IgD-negative memory B cell (primary cell): ENCODE results near the gene LRBA. TPM values are rescaled to one million over a fixed set of nuclear protein-coding genes. Genes with fewer than 3 reads are reported as not detected.
"Not testable (repeated sequence)": the region's sequence is repeated elsewhere in the genome, so short reads cannot be mapped to it uniquely, and the experiment has no call there.

Experiments
- H3K27ac Mint-ChIP-seq, 3 donors: one replicate each; pipeline ENCODE4 v1.8.0; 2020 to 2022; ENCODE audit warnings: mild to moderate bottlenecking in 3 of 3, mixed read lengths in 3 of 3, moderate library complexity in 1 of 3
- H3K27me3 Mint-ChIP-seq: one replicate; pipeline ENCODE4 v1.8.0; 2021; ENCODE audit warnings: mixed read lengths
- H3K36me3 Mint-ChIP-seq: one replicate; pipeline ENCODE4 v1.8.0; 2020; ENCODE audit warnings: mild to moderate bottlenecking, mixed read lengths
- H3K4me1 Mint-ChIP-seq, 3 donors: one replicate each; pipeline ENCODE4 v1.8.0; 2020 to 2022; ENCODE audit warnings: mixed read lengths in 3 of 3, mild to moderate bottlenecking in 1 of 3
- H3K4me3 Mint-ChIP-seq, 4 donors: one replicate each; pipeline ENCODE4 v1.8.0; 2020 to 2022; ENCODE audit warnings: mild to moderate bottlenecking in 4 of 4, mixed read lengths in 4 of 4, moderate library complexity in 3 of 4
- H3K9me3 Mint-ChIP-seq, 3 donors: one replicate each; pipeline ENCODE4 v1.8.0; 2020 to 2021; ENCODE audit warnings: mixed read lengths in 3 of 3, mild to moderate bottlenecking in 1 of 3
- polyA plus RNA-seq: library from polyadenylated mRNA; unstranded; fragments of 300-500 nt; fragmentation: Illumina TruSeq; gene quantifications from one replicate; pipeline ENCODE4 v1.2.3, GENCODE V29; 2021

Gene LRBA
- polyA plus RNA-seq, 1 donor from 2014 or later, result 15.3 TPM

DNA sequence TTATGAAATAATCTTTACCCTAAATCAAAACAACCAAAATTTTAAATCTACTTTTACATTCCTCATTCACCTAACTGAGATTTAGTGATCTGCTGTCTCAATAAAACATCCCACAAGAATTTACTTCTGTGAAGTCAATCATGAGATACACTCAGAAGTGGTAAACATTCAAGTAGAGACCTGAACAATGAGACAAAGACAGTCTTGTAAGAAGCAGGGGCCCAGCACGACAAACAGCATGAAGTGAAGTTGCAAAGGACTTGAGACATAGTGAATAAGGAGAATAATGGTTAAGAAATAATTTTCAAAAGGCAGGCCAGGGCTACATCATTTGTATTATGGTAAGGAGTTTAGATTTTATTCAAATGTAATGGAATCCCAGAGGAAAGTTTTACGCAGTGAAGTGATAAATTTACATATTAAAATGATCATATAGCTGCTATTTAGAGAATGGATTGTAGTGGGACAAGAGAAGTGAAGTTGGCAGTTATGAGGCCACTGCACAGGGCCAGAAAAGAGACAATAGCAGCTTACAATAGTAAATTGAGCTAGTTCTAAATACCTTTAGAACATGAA, 331.2 kb downstream of the LRBA start:
- Mint-ChIP-seq H3K9me3 (no peaks in the 10 kb centered on the region), H3K4me1 (peaks cover 5 to 13% (median 11%) of the 10 kb centered on the region in 3 donors), H3K36me3 (peaks cover 10% of the 10 kb centered on the region), H3K27ac (no peak overlapping the region), H3K4me3 (no peak overlapping the region), H3K27me3 (no peaks in the 10 kb centered on the region)

DNA sequence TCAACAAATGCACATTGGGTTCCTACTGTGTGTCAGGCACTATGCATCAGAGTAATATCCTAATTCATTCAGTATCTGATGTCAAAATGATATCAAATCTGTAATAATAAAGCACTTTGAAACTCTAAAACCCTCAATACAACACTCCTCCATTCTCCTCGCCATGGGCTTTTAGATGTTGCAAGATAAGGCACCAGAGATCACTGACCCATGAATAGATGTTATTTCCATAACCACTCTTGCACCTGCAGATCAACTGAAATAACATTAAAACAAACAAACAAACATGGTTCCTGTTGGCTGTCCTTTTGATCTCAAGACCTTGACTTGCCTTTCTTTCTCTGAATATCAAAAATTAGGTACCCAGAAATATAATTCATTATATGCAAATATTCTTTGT, 333.0 kb downstream of the LRBA start:
- Mint-ChIP-seq H3K36me3 (peaks cover 6% of the 10 kb centered on the region), H3K9me3 (no peaks in the 10 kb centered on the region), H3K4me3 (no peak overlapping the region), H3K4me1 (peaks cover 5 to 11% (median 10%) of the 10 kb centered on the region in 3 donors), H3K27me3 (no peaks in the 10 kb centered on the region), H3K27ac (no peak overlapping the region)

DNA sequence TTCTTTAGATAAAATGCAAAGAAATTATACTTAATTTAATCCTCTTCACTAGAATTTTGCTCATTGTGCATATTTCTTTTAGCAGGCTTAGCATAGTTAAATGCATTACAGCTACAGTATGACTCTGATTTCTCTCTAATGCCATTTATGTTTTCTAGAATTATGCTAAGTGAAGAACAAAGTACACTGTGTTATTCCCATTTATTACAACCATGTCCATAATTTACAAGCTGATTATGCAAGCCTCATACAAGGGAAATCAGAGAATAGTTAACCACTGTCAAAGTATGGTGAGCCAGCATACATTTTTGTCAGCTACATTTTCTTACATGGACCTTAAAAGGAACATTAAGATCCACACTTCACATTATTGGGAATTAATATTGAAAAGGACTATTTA, 334.0 kb downstream of the LRBA start:
- H3K4me3 Mint-ChIP-seq, result no peak overlapping the region
- H3K9me3 Mint-ChIP-seq, result no peaks in the 10 kb centered on the region
- H3K27ac Mint-ChIP-seq, result no peak overlapping the region
- peaks cover 4% of the 10 kb centered on the region for H3K36me3 Mint-ChIP-seq
- H3K4me1 Mint-ChIP-seq, result peaks cover 5 to 15% (median 10%) of the 10 kb centered on the region in 3 donors
- no peaks in the 10 kb centered on the region for H3K27me3 Mint-ChIP-seq

DNA sequence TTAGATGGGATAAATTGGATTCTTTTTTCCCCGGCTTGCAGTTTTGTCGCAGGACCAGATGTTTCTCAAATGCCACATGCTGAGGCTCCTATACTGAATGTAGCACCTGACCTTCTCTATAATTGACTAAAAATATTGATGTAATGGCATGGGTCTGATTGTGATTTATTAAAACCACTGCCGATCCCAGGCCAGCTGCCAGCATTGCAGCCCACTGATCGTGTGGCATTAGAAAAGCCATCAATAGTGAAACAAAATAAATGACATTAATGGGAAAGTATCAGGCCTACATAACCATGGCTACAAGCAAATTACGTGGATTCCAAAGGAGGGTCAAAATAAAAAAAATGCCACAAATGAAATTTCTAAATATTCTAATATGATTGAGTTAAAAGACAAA, 334.4 kb downstream of the LRBA start:
- H3K4me3 Mint-ChIP-seq, result no peak overlapping the region
- no peaks in the 10 kb centered on the region for H3K27me3 Mint-ChIP-seq
- peaks cover 5 to 15% (median 10%) of the 10 kb centered on the region in 3 donors for H3K4me1 Mint-ChIP-seq
- no peaks in the 10 kb centered on the region for H3K9me3 Mint-ChIP-seq
- peaks cover 4% of the 10 kb centered on the region for H3K36me3 Mint-ChIP-seq
- H3K27ac Mint-ChIP-seq, result no peak overlapping the region

DNA sequence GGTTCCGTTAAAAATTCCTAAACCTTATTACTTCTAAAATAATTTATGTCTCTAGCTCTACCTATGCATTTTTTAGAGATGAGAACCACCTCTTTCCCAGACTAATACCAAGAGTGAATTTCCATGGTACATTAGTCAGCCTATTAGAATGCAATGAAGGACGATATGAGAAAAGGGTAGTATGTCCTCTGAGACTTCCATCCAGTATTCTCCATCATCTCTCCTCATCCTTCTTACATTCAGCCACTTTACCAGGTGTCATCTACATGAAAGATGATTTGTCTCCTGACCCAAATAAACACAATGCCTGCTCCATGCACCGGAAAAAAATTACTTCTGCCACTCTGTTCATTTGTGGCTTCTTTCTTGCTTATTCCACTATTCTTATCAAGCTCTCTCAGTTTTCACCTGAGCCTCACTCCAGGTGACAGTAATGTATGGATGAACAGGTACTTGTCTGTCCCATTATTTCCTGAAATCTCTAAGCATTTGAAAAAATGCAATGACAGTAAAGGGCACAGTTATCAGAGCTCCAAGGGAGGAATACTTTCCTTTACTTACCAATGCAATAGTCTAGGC, 335.2 kb downstream of the LRBA start:
- no peaks in the 10 kb centered on the region for H3K9me3 Mint-ChIP-seq

DNA sequence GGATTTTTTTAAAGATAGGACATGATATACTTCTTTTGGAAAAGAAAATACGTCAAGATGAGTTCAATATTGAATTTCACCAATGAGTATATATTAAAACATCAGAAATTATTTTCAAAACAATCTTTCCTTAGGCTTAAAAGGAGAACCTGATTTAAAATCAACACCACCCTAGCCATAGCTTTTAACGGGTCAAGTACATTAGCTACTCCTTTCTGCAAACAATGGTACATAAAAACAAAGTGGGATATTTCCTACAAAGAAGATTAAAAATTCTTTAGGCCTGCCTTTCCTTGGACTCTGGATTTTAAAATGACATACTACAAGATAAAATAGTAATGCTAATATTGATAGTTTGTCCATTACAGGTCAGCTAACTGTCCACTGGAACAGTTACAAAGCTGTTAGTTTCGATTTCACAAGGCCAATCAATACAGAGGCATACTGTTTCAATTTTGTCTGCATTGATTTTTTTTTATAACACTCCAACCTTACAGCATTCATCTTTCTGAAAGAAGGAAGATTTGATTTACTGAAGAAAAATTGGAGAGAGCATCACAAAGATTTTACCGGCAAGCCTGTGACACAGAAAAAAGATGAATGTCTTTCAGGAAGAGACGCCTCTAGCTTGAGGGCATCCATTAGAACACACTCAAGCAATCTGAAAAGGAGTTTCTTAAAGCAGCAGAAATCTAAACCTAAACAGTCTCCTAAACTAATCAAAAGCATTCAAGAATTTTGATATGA, 335.9 kb downstream of the LRBA start:
- Mint-ChIP-seq H3K4me3 (no peak overlapping the region), H3K27me3 (no peaks in the 10 kb centered on the region), H3K27ac (no peak overlapping the region), H3K4me1 (peaks cover 5 to 15% (median 8%) of the 10 kb centered on the region in 3 donors), H3K9me3 (no peaks in the 10 kb centered on the region), H3K36me3 (peaks cover 5% of the 10 kb centered on the region)

More for the DNA sequence above, 335.2 kb downstream of the LRBA start:
- Mint-ChIP-seq H3K36me3 (peaks cover 4% of the 10 kb centered on the region), H3K4me3 (no peak overlapping the region), H3K27me3 (no peaks in the 10 kb centered on the region), H3K27ac (no peak overlapping the region), H3K4me1 (peaks cover 5 to 15% (median 10%) of the 10 kb centered on the region in 3 donors)

DNA sequence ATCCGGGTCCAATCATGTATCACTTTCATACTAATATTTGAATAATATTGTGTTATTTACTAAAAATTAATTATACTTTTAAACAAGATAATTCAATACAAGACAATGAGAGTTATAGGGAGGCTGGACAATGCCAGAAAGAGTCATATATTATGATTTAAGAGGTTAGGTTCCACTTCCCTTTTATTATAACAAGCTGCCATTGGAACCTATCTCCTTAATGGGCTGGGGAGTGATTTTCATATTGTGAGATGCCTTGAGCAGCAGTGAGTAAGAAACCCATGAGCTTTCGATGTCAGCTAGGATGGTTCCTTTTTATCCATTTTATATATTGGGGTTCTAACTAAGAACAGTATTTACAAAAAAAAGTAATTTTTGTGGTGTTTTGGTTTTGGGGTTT, 341.3 kb downstream of the LRBA start:
- H3K4me3 Mint-ChIP-seq, result no peak overlapping the region
- H3K27ac Mint-ChIP-seq, result no peak overlapping the region
- H3K4me1 Mint-ChIP-seq, result peaks cover 0 to 12% (median 0%) of the 10 kb centered on the region in 3 donors
- no peaks in the 10 kb centered on the region for H3K9me3 Mint-ChIP-seq
- H3K36me3 Mint-ChIP-seq, result peaks cover 12% of the 10 kb centered on the region
- no peaks in the 10 kb centered on the region for H3K27me3 Mint-ChIP-seq

DNA sequence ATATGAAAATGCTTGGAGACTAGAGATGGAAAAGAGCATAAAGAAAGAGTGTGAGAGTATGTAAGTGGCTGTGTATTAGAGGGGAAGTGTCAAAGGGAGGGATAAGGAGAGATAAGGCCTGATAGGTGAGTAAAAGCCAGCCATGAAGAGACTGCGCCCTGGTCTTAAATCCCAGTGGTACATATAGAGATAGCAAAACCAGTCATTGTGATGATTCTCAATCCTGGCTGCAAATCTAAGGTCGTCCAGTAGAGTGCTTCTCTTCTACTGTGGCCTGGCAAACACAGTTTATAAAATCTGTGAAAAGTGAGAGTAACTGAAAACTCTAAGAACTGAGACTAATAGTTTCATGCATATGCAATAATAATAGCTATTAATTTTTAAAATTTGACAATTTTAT, 346.3 kb downstream of the LRBA start:
- Mint-ChIP-seq H3K27me3 (no peaks in the 10 kb centered on the region), H3K27ac (no peak overlapping the region), H3K4me3 (no peak overlapping the region), H3K4me1 (peaks cover 0 to 5% (median 0%) of the 10 kb centered on the region in 3 donors), H3K9me3 (no peaks in the 10 kb centered on the region), H3K36me3 (peaks cover 11% of the 10 kb centered on the region)

DNA sequence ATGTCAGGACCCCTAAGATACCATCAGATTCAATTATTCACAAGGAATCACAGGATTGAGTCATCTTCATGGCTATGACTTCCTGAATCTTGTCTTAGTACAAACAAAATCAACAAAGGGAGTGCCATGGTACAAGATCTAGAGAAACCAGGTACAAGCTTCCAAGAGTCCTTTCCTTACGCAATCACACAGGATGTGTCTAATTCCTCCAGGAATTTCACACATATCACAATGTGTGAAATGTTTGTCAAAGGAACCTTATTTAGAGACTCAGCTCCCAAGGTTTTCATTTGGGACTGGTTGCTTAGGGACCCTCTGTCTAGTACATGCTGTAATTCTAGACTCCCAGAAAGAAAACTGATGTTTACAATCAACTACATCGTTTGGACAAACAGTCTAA, 350.1 kb downstream of the LRBA start:
- no peak overlapping the region for H3K27ac Mint-ChIP-seq

DNA sequence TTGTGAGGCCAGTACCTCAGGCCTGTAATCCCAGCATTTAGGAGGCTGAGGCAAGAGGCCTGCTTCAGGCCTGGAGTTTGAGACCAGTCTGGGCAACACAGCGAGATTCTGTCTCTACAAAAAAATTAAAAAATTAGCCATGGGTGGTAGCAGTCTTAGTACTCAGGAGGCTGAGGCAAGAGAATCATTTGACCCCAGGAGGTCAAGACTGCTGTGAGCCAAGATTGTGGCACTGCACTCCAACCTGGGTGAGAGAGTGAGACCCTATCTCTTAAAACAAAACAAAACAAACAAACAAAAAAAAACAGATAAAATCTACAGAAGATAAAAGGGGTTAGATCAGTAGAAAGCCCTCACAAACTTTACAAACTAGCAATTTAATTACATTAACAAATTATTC, 352.4 kb downstream of the LRBA start:
- no peaks in the 10 kb centered on the region for H3K4me1 Mint-ChIP-seq
- H3K9me3 Mint-ChIP-seq, result no peaks in the 10 kb centered on the region
- no peak overlapping the region for H3K4me3 Mint-ChIP-seq
- peaks cover 11% of the 10 kb centered on the region for H3K36me3 Mint-ChIP-seq
- no peaks in the 10 kb centered on the region for H3K27me3 Mint-ChIP-seq
- no peak overlapping the region for H3K27ac Mint-ChIP-seq

More for the DNA sequence above, 350.1 kb downstream of the LRBA start:
- Mint-ChIP-seq H3K4me3 (no peak overlapping the region), H3K4me1 (no peaks in the 10 kb centered on the region), H3K9me3 (no peaks in the 10 kb centered on the region), H3K27me3 (no peaks in the 10 kb centered on the region), H3K36me3 (peaks cover 15% of the 10 kb centered on the region)

DNA sequence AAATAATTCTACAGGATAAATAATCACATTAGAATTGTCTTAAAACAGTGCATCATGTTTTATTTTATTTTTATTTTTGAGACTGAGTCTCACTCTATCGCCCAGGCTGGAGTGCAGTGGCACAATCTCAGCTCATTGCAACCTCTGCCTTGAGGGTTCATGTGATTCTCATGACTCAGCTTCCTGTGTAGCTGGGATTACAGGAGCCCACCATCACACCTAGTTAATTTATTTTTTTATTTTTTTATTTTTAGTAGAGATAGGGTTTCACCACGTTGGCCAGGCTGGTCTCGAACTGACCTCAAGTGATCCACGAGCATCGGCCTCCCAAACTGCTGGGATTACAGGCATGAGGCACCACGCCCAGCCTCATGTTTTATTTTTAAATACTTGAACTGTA, 353.5 kb downstream of the LRBA start:
- H3K4me3 Mint-ChIP-seq, H3K4me1 Mint-ChIP-seq, H3K27me3 Mint-ChIP-seq, H3K9me3 Mint-ChIP-seq, H3K27ac Mint-ChIP-seq: not testable (repeated sequence)
- peaks cover 11% of the 10 kb centered on the region for H3K36me3 Mint-ChIP-seq

DNA sequence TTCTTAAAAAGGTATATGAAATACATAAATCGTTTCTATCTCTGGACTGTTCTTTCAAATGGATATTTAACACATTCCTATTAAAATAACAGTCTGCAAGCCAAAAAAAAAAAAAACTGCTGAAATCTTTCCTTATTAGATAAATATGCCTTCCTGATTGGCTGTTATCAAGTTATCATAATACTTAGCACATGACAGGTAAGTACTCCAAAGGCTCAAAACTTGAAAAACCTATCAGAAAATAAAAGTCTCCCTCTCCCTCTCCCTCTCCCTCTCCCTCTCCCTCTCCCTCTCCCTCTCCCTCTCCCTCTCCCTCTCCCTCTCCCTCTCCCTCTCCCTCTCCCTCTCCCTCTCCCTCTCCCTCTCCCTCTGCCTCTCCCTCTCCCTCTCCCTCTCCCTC, 356.8 kb downstream of the LRBA start:
- not testable (repeated sequence) for H3K27me3 Mint-ChIP-seq, H3K27ac Mint-ChIP-seq, H3K4me3 Mint-ChIP-seq, H3K9me3 Mint-ChIP-seq, H3K4me1 Mint-ChIP-seq, H3K36me3 Mint-ChIP-seq

DNA sequence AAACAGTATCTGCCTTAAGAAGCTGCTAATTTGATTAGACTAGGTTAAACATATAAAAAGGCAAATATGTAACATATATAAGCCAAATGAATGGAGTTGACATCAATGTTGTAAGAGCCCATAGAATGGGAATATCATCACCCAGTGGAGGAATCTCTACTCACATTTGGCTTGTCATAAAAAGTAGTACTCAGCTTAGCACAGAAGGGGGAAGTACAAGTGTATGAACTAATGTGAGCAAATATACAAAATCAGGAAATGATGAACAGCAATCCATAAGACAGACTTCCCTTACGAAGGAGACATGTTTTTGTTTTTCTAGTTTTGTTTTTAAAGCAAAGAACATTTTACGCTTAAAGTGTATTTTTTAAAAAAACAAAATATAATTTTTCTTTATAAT, 358.2 kb downstream of the LRBA start:
- Mint-ChIP-seq H3K36me3 (peaks cover 4% of the 10 kb centered on the region), H3K27me3 (no peaks in the 10 kb centered on the region), H3K4me3 (no peak overlapping the region), H3K27ac (no peak overlapping the region), H3K4me1 (peaks cover 0 to 2% (median 0%) of the 10 kb centered on the region in 3 donors), H3K9me3 (no peaks in the 10 kb centered on the region)

DNA sequence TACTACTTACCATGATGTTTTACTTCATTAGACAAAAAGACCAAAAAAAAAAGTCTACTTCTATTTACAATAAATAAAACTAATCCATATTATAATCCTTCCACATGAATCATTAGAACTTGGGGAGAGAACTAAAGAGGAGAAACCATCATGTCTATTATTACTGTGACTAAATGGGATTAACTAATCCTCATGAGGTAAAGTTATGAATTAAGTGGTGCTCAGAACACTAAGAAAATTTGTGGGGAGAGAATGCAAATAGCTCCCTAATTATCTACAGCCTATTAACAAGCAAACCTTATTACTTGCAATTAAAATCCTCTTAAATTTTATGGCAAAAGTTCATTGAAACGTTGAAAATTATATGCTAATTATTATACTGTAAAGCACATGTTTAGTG, 364.3 kb downstream of the LRBA start:
- Mint-ChIP-seq H3K4me1 (no peaks in the 10 kb centered on the region), H3K4me3 (no peak overlapping the region)

DNA sequence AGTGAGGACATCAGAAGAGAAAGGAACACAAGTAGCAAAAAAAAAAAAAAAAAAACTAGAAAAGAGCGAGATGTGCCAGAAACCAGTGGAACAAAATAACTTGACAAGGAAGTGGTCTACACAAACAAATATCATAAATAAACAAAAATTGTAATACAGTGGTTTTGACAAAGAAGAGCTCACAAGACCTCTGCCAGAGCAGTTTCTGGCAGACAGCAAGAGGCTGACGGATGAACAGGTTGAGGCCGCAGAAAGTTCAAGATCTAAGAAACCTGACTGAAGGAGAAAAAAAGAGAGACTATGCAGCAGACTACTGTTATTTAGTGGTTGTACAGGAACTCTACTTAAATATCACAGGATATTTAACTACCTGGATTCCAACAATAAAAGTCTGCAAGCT, 367.0 kb downstream of the LRBA start:
- Mint-ChIP-seq H3K9me3 (no peaks in the 10 kb centered on the region), H3K27ac (no peak overlapping the region), H3K4me1 (no peaks in the 10 kb centered on the region), H3K4me3 (no peak overlapping the region), H3K36me3 (peaks cover 6% of the 10 kb centered on the region), H3K27me3 (no peaks in the 10 kb centered on the region)

More for the DNA sequence above, 364.3 kb downstream of the LRBA start:
- H3K9me3 Mint-ChIP-seq, result no peaks in the 10 kb centered on the region
- no peak overlapping the region for H3K27ac Mint-ChIP-seq
- no peaks in the 10 kb centered on the region for H3K27me3 Mint-ChIP-seq
- no peaks in the 10 kb centered on the region for H3K36me3 Mint-ChIP-seq

DNA sequence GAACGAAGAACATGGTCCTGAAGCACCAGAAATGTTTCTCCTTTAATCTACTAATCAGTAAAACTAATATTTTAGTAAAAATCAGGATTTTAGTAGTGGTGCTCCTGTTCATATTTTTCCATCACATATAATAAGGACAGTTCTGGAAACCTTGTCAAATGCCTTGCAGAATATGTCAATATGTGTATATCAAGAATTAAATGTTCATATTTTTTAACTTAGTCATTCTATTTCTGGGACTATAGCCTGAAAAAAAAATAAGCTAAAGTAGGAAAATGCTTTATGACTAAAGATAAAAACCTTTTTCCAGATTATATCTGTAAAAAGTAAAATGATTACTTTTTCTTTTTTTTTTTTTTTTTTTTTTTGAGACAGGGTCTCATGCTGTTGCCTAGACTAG, 368.1 kb downstream of the LRBA start:
- H3K36me3 Mint-ChIP-seq, result peaks cover 6% of the 10 kb centered on the region
- no peaks in the 10 kb centered on the region for H3K4me1 Mint-ChIP-seq
- no peaks in the 10 kb centered on the region for H3K9me3 Mint-ChIP-seq
- H3K27me3 Mint-ChIP-seq, result no peaks in the 10 kb centered on the region
- H3K4me3 Mint-ChIP-seq, result no peak overlapping the region
- H3K27ac Mint-ChIP-seq, result no peak overlapping the region
